ENCODE results near the gene PDGFB.

GRCh38 chr22:39264349-39265038, 19.7 kb upstream of the PDGFB start:
- TF ChIP-seq, protein P1, sequence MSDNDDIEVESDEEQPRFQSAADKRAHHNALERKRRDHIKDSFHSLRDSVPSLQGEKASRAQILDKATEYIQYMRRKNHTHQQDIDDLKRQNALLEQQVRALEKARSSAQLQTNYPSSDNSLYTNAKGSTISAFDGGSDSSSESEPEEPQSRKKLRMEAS (IDR thresholded peaks at IDR 0.05) = no peak
- TF ChIP-seq, protein P2, sequence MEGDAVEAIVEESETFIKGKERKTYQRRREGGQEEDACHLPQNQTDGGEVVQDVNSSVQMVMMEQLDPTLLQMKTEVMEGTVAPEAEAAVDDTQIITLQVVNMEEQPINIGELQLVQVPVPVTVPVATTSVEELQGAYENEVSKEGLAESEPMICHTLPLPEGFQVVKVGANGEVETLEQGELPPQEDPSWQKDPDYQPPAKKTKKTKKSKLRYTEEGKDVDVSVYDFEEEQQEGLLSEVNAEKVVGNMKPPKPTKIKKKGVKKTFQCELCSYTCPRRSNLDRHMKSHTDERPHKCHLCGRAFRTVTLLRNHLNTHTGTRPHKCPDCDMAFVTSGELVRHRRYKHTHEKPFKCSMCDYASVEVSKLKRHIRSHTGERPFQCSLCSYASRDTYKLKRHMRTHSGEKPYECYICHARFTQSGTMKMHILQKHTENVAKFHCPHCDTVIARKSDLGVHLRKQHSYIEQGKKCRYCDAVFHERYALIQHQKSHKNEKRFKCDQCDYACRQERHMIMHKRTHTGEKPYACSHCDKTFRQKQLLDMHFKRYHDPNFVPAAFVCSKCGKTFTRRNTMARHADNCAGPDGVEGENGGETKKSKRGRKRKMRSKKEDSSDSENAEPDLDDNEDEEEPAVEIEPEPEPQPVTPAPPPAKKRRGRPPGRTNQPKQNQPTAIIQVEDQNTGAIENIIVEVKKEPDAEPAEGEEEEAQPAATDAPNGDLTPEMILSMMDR (IDR thresholded peaks at IDR 0.05 in 2 of 3, conservative IDR thresholded peaks at IDR 0.05 in 1 of 3; ENCODE audit: borderline replicate concordance in 1 of 3, insufficient read depth in 1 of 3, low read depth in 2 of 3, low read length in 2 of 3) = no peak
- TF ChIP-seq POLR2AphosphoS5 (IDR thresholded peaks at IDR 0.05; ENCODE audit: low read depth, low read length) = no peak

Data from HCT116 (cell line).